Measurements from ENCODE around the gene MAN1A2. TPM values are rescaled to one million over a fixed set of nuclear protein-coding genes. Genes with fewer than 3 reads are reported as not detected.

Gene MAN1A2
- total RNA-seq, 1 experiment from 2014 or later = 21.1 TPM

DNA sequence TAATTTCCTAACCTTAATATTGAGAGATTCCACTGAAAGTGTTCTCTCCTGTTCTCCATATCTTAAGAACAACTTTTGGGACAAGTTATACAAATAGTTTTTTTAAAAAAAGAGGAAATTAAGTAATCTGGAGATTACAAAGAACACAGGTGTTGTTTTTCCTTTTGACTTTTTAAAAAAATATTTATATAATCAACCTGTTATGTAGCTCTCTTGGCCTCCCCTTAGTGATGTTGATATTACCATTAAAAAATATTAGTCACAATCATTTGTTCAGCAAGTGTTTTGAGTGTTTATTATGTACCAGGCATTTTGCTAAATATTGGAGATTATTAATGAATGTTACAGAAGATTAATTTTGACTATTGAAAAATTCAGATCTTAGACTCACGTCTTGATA lies 8.1 kb downstream of the MAN1A2 start:
- Histone ChIP-seq H3K79me2 (ENCODE audit: low read length) (peaks cover 90% of the 10 kb centered on the region), H2AFZ (ENCODE audit: low read length) (no peak overlapping the region), H3K4me1 (ENCODE audit: insufficient read depth, low read length) (peaks cover 31% of the 10 kb centered on the region), H4K20me1 (ENCODE audit: low read length) (peaks cover 17% of the 10 kb centered on the region), H3K4me2 (ENCODE audit: low read length) (no peak overlapping the region), H3K9ac (ENCODE audit: low read length) (no peak overlapping the region), H3K36me3 (ENCODE audit: low read depth, low read length) (no peaks in the 10 kb centered on the region), H3F3A (ENCODE audit: low read length, unreplicated experiment) (no peaks in the 10 kb centered on the region), H3K27ac (ENCODE audit: low read length) (no peak overlapping the region), H3K9me3 (ENCODE audit: low read length) (no peaks in the 10 kb centered on the region), H3K27me3 (ENCODE audit: low read length) (no peaks in the 10 kb centered on the region), H3K4me3 (ENCODE audit: low read length) (no peak overlapping the region), H3K9me2 (replicated peaks; ENCODE audit: low read length) (no peaks in the 10 kb centered on the region)
- intact Hi-C loops (cut with micrococcal nuclease) = no loop called here
- TF ChIP-seq EZH2 (IDR thresholded peaks at IDR 0.05; ENCODE audit: low read length, unreplicated experiment) (no peak), EZH2phosphoT487 (IDR thresholded peaks at IDR 0.05; ENCODE audit: borderline replicate concordance, low read length) (no peak)
- TF ChIP-seq, protein P1, sequence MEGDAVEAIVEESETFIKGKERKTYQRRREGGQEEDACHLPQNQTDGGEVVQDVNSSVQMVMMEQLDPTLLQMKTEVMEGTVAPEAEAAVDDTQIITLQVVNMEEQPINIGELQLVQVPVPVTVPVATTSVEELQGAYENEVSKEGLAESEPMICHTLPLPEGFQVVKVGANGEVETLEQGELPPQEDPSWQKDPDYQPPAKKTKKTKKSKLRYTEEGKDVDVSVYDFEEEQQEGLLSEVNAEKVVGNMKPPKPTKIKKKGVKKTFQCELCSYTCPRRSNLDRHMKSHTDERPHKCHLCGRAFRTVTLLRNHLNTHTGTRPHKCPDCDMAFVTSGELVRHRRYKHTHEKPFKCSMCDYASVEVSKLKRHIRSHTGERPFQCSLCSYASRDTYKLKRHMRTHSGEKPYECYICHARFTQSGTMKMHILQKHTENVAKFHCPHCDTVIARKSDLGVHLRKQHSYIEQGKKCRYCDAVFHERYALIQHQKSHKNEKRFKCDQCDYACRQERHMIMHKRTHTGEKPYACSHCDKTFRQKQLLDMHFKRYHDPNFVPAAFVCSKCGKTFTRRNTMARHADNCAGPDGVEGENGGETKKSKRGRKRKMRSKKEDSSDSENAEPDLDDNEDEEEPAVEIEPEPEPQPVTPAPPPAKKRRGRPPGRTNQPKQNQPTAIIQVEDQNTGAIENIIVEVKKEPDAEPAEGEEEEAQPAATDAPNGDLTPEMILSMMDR (conservative IDR thresholded peaks at IDR 0.05; ENCODE audit: low read depth, low read length) = no peak
- CTCF ChIA-PET = interaction anchor here (0.7 kb wide), 1 partner anchor 1753 kb away, joined by 3 read pairs; no protein-coding TSS in a partner anchor
- BruUV-seq (replicated peaks) = no TSS peak
- DNase-seq (no peak), ATAC-seq (no peak)
- POLR2A ChIA-PET (ENCODE audit: unreplicated experiment) = no interaction called here

DNA sequence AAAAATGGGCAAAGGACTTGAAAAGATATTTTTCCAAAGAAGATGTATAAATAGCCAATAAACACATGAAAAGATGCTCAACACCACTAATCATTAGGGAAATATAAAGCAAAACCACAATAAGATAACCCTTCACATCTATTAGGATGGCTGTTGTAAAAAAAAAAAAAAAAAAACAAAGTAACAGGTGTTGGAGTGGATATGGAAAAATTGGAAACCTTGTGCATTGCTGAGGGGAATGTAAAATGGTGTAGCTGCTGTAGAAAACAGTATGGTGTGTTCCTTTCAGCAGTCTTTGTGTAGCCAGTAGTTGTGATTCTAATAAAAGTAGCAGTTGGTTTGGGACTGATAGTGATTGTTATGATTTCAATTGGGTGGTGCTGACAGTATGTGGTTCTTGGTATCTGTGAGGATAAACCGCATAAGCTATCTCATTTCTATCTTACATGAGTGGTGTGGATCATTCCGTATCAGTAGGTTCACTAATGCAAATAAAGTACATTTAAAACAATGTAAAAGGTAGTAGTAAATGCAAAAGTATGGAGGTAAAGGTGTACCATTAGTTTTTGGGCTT lies 19.9 kb downstream of the MAN1A2 start:
- TF ChIP-seq EZH2phosphoT487 (IDR thresholded peaks at IDR 0.05; ENCODE audit: borderline replicate concordance, low read length) = no peak
- TF ChIP-seq, protein P1 (conservative IDR thresholded peaks at IDR 0.05; ENCODE audit: low read depth, low read length) = no peak
- TF ChIP-seq EZH2 (IDR thresholded peaks at IDR 0.05; ENCODE audit: low read length, unreplicated experiment) = no peak
- H3K4me2 ChIP-seq (ENCODE audit: low read length) = no peak overlapping the region
- no peaks in the 10 kb centered on the region for H3K36me3 ChIP-seq (ENCODE audit: low read depth, low read length)
- no peaks in the 10 kb centered on the region for H3F3A ChIP-seq (ENCODE audit: low read length, unreplicated experiment)
- no peaks in the 10 kb centered on the region for H3K4me1 ChIP-seq (ENCODE audit: insufficient read depth, low read length)
- ChIA-PET POLR2A (ENCODE audit: unreplicated experiment) (no interaction called here), CTCF (no interaction called here)
- DNase-seq (no peak), ATAC-seq (no peak)
- intact Hi-C loops (cut with micrococcal nuclease) = no loop called here
- H3K9me3 ChIP-seq (ENCODE audit: low read length) = 0 out of 2 replicates have a peak, but pooled peaks cover 6% of the 10 kb centered on the region
- no peak overlapping the region for H2AFZ ChIP-seq (ENCODE audit: low read length)
- no peak overlapping the region for H3K4me3 ChIP-seq (ENCODE audit: low read length)
- 0 out of 2 replicates have a peak, but pooled peaks cover 8% of the 10 kb centered on the region for H4K20me1 ChIP-seq (ENCODE audit: low read length)
- H3K79me2 ChIP-seq (ENCODE audit: low read length) = peaks cover 87% of the 10 kb centered on the region
- H3K27ac ChIP-seq (ENCODE audit: low read length) = no peak overlapping the region
- H3K9ac ChIP-seq (ENCODE audit: low read length) = no peak overlapping the region
- no peaks in the 10 kb centered on the region for H3K9me2 ChIP-seq (replicated peaks; ENCODE audit: low read length)
- no peaks in the 10 kb centered on the region for H3K27me3 ChIP-seq (ENCODE audit: low read length)
- BruUV-seq (replicated peaks) = no TSS peak

DNA sequence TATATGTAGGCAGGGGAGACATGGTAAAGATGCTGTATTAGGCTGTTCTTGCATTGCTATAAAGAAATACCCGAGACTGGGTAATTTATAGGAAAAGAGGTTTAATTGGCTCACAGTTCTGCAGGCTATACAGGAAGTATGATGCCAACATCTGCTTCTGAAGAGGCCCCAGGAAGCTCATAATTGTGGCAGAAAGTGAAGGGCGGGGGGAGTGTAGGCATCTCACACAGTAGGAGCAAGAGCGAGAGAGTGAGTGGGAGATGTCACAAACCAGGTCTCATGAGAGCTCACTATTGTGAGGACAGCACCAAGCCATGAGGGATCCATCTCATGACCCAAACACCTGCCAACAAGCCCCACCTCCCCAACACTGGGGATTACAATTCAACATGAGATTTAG lies 21.1 kb downstream of the MAN1A2 start:
- DNase-seq = no peak
- no peak overlapping the region for H3K9ac ChIP-seq (ENCODE audit: low read length)
- ChIA-PET CTCF (interaction anchor here (0.6 kb wide), 1 partner anchor 375 kb away, joined by 3 read pairs; no protein-coding TSS in a partner anchor), POLR2A (ENCODE audit: unreplicated experiment) (no interaction called here)
- no peaks in the 10 kb centered on the region for H3K9me2 ChIP-seq (replicated peaks; ENCODE audit: low read length)
- 0 out of 2 replicates have a peak, but pooled peaks cover under 1% of the 10 kb centered on the region for H3K9me3 ChIP-seq (ENCODE audit: low read length)
- no peak for ATAC-seq
- H4K20me1 ChIP-seq (ENCODE audit: low read length) = 0 out of 2 replicates have a peak, but pooled peaks cover 8% of the 10 kb centered on the region
- no peak overlapping the region for H3K4me2 ChIP-seq (ENCODE audit: low read length)
- peaks cover 93% of the 10 kb centered on the region for H3K79me2 ChIP-seq (ENCODE audit: low read length)
- H3K27me3 ChIP-seq (ENCODE audit: low read length) = no peaks in the 10 kb centered on the region
- H3K27ac ChIP-seq (ENCODE audit: low read length) = no peak overlapping the region
- no peaks in the 10 kb centered on the region for H3K4me1 ChIP-seq (ENCODE audit: insufficient read depth, low read length)
- TF ChIP-seq, protein P1 (conservative IDR thresholded peaks at IDR 0.05; ENCODE audit: low read depth, low read length) = no peak
- TF ChIP-seq EZH2 (IDR thresholded peaks at IDR 0.05; ENCODE audit: low read length, unreplicated experiment) = no peak
- no peak for TF ChIP-seq EZH2phosphoT487 (IDR thresholded peaks at IDR 0.05; ENCODE audit: borderline replicate concordance, low read length)
- H2AFZ ChIP-seq (ENCODE audit: low read length) = no peak overlapping the region
- H3K36me3 ChIP-seq (ENCODE audit: low read depth, low read length) = no peaks in the 10 kb centered on the region
- H3K4me3 ChIP-seq (ENCODE audit: low read length) = no peak overlapping the region
- H3F3A ChIP-seq (ENCODE audit: low read length, unreplicated experiment) = no peaks in the 10 kb centered on the region
- no TSS peak for BruUV-seq (replicated peaks)
- intact Hi-C loops (cut with micrococcal nuclease) = no loop called here
